Left ventricle myocardium inferior (tissue), 1 donor: ENCODE results near the gene PRDM10. TPM values are rescaled to one million over a fixed set of nuclear protein-coding genes. Genes with fewer than 3 reads are reported as not detected.
A peak's percentile ranks its signal among the peaks of the same experiment; 100 is the strongest.

ENCODE experiments used
- DNase-seq: peaks from one replicate; pipeline ENCODE4 v3.0.0-alpha.2; 2020
- H3K27ac ChIP-seq: fragments of 200-600 bp; replicated peaks from 2 replicates; pipeline ENCODE4 v1.8.0; 2021
- H3K27me3 ChIP-seq: fragments of 200-600 bp; 2 replicates; pipeline ENCODE4 v1.8.0; 2021; ENCODE audit warnings: low read depth
- H3K36me3 ChIP-seq: fragments of 200-600 bp; 2 replicates; pipeline ENCODE4 v1.8.0; 2021
- H3K4me1 ChIP-seq: fragments of 200-600 bp; 2 replicates; pipeline ENCODE4 v1.8.0; 2021
- H3K4me3 ChIP-seq: fragments of 200-600 bp; 2 replicates; pipeline ENCODE4 v1.8.0; 2021; ENCODE audit warnings: mild to moderate bottlenecking, moderate library complexity
- H3K9me3 ChIP-seq: fragments of 200-600 bp; replicated peaks from 2 replicates; pipeline ENCODE4 v1.8.0; 2021
- intact Hi-C: fragments of 100-400 bp; cut with micrococcal nuclease; formaldehyde crosslinking; loops from one replicate; pipeline ENCODE4 v1.11.0; 2022
- total RNA-seq: library from RNA; stranded (reverse); fragmentation: NEBNext Ultra II Directional; extraction: Animal tissue kit (Norgen Biotek cat#: 25700); gene quantifications from one replicate; pipeline ENCODE4 v1.2.1, GENCODE V29; 2021
- TF ChIP-seq, protein P1 (sequence below): fragments of 200-600 bp; IDR thresholded peaks from 2 replicates; pipeline ENCODE4 v1.8.0; 2021; ENCODE audit warnings: antibody characterized with exemption, mild to moderate bottlenecking, borderline replicate concordance
- donor health status: DM: no; HTN: yes; CAD: no; lungs with severe emphysema.

Gene PRDM10
- total RNA-seq, 1 donor from 2014 or later = 5.4 TPM

DNA sequence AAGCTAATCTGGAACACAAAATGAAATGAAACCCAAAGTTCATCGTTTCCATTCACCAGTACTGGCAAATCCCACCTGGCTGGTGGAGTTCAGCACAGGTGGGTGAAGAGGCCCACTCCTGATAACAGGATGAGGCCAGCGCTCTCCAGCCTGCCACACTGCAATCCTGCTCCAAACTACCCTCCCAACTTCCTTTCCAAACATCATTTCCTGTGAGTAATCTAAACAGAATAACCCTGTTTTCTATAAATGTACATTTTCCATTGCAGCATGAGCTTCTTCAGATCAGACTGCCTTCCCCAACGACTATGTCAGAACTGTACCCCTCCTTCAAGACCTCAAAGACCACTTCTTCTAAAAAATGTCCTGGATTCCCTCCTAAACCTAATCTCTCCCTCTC is 91.3 kb downstream of the PRDM10 start:
- no peak overlapping the region for H3K27ac ChIP-seq
- intact Hi-C loops = no loop called here
- TF ChIP-seq, protein P1, sequence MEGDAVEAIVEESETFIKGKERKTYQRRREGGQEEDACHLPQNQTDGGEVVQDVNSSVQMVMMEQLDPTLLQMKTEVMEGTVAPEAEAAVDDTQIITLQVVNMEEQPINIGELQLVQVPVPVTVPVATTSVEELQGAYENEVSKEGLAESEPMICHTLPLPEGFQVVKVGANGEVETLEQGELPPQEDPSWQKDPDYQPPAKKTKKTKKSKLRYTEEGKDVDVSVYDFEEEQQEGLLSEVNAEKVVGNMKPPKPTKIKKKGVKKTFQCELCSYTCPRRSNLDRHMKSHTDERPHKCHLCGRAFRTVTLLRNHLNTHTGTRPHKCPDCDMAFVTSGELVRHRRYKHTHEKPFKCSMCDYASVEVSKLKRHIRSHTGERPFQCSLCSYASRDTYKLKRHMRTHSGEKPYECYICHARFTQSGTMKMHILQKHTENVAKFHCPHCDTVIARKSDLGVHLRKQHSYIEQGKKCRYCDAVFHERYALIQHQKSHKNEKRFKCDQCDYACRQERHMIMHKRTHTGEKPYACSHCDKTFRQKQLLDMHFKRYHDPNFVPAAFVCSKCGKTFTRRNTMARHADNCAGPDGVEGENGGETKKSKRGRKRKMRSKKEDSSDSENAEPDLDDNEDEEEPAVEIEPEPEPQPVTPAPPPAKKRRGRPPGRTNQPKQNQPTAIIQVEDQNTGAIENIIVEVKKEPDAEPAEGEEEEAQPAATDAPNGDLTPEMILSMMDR = no peak
- no peak for DNase-seq
- no peaks in the 10 kb centered on the region for H3K4me1 ChIP-seq
- no peak overlapping the region for H3K4me3 ChIP-seq
- peaks cover 67% of the 10 kb centered on the region for H3K36me3 ChIP-seq
- H3K27me3 ChIP-seq = no peaks in the 10 kb centered on the region
- no peaks in the 10 kb centered on the region for H3K9me3 ChIP-seq

DNA sequence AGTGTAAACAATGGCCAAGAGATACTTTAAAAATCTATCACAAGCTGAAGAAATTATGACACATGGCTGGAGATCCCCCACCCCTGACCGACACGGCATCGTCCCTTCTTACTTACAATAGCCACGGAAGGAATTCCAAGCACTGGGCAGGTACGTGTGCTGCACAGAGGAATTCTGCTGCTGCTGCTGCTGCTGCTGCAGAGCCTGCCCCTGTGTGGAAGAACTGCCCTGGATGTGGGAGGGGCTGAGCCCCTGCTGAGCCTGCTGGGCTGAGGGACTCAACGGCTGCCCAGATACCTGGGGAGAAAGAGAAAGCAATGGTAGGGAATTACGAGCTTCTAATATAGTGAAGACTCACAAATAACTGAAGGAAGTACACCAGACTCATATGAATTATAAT is 92.3 kb downstream of the PRDM10 start:
- TF ChIP-seq, protein P1 = no peak
- no peak for DNase-seq
- Histone ChIP-seq H3K4me1 (no peaks in the 10 kb centered on the region), H3K4me3 (no peak overlapping the region), H3K27me3 (no peaks in the 10 kb centered on the region), H3K9me3 (no peaks in the 10 kb centered on the region), H3K27ac (no peak overlapping the region), H3K36me3 (peaks cover 63% of the 10 kb centered on the region)
- intact Hi-C loops = no loop called here

DNA sequence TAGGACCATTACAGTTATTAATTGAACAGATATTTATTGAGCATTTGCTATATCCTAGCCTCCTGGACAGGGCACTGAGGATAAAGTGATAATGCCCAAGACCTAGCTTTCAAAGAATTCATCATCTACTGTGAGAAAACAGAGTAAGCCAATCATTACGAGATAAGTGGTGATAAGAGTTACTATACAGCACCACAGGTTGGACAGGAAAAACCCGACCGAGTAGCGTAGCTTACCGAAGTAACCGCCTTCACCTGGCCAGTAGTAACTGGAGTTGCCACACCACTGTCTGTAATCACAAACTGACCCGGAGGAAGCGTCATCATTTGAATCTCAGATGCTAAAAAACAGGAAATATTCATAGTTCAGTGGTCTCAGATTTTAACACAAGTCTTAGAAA is 97.2 kb downstream of the PRDM10 start:
- Histone ChIP-seq H3K36me3 (peaks cover 70% of the 10 kb centered on the region), H3K4me3 (no peak overlapping the region), H3K27ac (no peak overlapping the region), H3K27me3 (no peaks in the 10 kb centered on the region), H3K9me3 (no peaks in the 10 kb centered on the region), H3K4me1 (no peaks in the 10 kb centered on the region)
- DNase-seq = no peak
- intact Hi-C loops = no loop called here
- TF ChIP-seq, protein P1 = no peak

DNA sequence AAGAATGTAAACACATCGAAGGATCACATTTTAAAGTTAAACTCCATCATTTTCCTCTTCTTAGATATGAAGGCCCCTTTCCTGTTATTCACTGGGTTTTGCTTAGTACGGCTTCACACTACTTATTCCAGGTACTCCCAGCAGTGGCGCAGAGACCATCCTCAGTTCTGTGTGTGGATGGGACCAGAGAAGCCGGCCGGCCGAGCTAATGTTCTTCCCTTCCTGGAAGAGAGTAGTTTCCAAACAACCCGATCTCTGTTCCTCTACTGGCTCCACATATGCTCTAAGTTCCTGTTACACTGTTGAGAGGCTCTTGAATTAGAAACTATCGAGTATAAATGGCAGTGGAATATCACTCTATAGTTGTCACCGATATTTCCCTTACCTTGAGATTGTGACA is 106.6 kb downstream of the PRDM10 start:
- Histone ChIP-seq H3K27ac (peak overlapping the region; percentile 79), H3K4me3 (peak overlapping the region; percentile 92), H3K36me3 (peaks cover 22% of the 10 kb centered on the region), H3K4me1 (peaks cover 23% of the 10 kb centered on the region), H3K27me3 (no peaks in the 10 kb centered on the region), H3K9me3 (no peaks in the 10 kb centered on the region)
- intact Hi-C loops = no loop called here
- no peak for DNase-seq
- TF ChIP-seq, protein P1 = no peak

DNA sequence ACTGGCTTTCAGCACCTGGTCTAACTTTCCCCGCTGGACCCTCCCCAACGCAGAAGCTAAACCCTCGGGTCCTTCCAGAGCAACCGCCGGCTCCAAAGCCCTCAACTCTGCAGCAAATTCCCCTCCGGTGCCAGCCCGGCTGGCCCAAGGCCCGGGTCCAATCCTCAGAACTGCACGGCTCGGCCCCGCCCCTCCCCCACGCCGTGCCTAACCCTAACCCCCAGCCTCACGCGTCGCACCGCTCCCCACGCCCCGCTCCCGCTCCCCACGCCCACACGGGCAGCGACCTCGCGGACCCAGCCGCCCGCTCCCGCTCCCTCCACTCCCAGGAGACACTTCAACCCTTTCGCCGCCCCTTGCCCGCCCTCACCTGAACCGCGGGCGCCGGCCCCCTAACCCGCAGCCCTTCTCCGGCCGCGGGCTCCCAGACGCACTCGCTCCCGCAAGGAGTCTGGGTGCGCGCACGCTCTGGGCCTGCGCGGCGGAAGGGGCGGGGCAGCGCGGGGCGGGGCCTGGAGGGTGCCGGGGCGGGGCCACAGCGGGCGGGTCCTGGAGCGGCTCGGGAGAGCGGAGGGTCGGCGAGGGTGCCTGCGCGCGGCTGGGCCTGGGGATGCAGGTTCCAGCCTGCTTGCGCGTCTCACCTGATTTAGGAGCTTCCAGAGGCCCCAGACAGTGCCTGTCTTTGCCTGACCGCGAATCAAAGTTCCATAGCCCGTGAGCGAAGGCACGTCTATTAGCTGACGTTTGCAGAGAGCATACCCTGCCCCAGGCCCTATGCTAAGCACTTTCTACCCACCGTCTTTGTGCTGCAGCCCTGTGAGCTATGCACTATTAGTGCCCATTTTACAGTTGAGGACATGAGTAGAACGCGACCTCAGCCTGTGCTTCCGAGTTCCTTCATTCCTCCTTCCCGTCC is 107.3 kb downstream of the PRDM10 start, which contains the start of gene NFRKB:
TSS of gene NFRKB (minus strand) at position 453 of the 916 bp plus-strand sequence. CDS start 2,729 bp downstream, outside the sequence.
- intact Hi-C loops = no loop called here
- peaks cover 25% of the 10 kb centered on the region for H3K36me3 ChIP-seq
- H3K27me3 ChIP-seq = no peaks in the 10 kb centered on the region
- H3K4me1 ChIP-seq = peaks cover 23% of the 10 kb centered on the region
- peak within 1 kb of the TSS; percentile 92 for H3K4me3 ChIP-seq
- TF ChIP-seq, protein P1 = no peak
- peak; percentile 89 for DNase-seq
- H3K9me3 ChIP-seq = no peaks in the 10 kb centered on the region
- H3K27ac ChIP-seq = peak within 1 kb of the TSS; percentile 79
